ENCODE measurements around the gene AUTS2. TPM values are rescaled to one million over a fixed set of nuclear protein-coding genes. Genes with fewer than 3 reads are reported as not detected.
"Not testable (repeated sequence)": the region's sequence is repeated elsewhere in the genome, so short reads cannot be mapped to it uniquely, and the experiment has no call there.

The AUTS2 gene
- total RNA-seq, 1 experiment from 2014 or later = not detected

- Histone ChIP-seq H3K9me3 (replicated peaks) (no peaks in the 10 kb centered on the region), H3K4me3 (no peak overlapping the region), H3K27ac (no peak overlapping the region), H3K4me1 (replicated peaks) (no peaks in the 10 kb centered on the region), H3K27me3 (replicated peaks) (no peaks in the 10 kb centered on the region), H3K36me3 (no peaks in the 10 kb centered on the region)
- no peak for DNase-seq (ENCODE audit: low read depth in 1 of 2, low spot score in 2 of 2)
Observed at GRCh38 chr7:70349031-70349430, 750.8 kb downstream of the AUTS2 start.

- no peaks in the 10 kb centered on the region for H3K4me1 ChIP-seq (replicated peaks)
- H3K27ac ChIP-seq = no peak overlapping the region
- no peaks in the 10 kb centered on the region for H3K9me3 ChIP-seq (replicated peaks)
- DNase-seq (ENCODE audit: low read depth in 1 of 2, low spot score in 2 of 2) = no peak
- H3K36me3 ChIP-seq = no peaks in the 10 kb centered on the region
- no peak overlapping the region for H3K4me3 ChIP-seq
- no peaks in the 10 kb centered on the region for H3K27me3 ChIP-seq (replicated peaks)
Observed at GRCh38 chr7:70349819-70350218, 751.5 kb downstream of the AUTS2 start.

GRCh38 chr7:70352088-70352487, 753.8 kb downstream of the AUTS2 start:
- Histone ChIP-seq H3K9me3 (replicated peaks) (0 out of 2 replicates have a peak, but pooled peaks cover 2% of the 10 kb centered on the region), H3K4me1 (replicated peaks) (no peaks in the 10 kb centered on the region), H3K4me3 (no peak overlapping the region), H3K36me3 (no peaks in the 10 kb centered on the region), H3K27me3 (replicated peaks) (no peaks in the 10 kb centered on the region), H3K27ac (no peak overlapping the region)
- no peak for DNase-seq (ENCODE audit: low read depth in 1 of 2, low spot score in 2 of 2)

- DNase-seq (ENCODE audit: low read depth in 1 of 2, low spot score in 2 of 2) = no peak
- H3K9me3 ChIP-seq (replicated peaks) = 0 out of 2 replicates have a peak, but pooled peaks cover 2% of the 10 kb centered on the region
- no peak overlapping the region for H3K4me3 ChIP-seq
- no peaks in the 10 kb centered on the region for H3K27me3 ChIP-seq (replicated peaks)
- H3K4me1 ChIP-seq (replicated peaks) = no peaks in the 10 kb centered on the region
- no peaks in the 10 kb centered on the region for H3K36me3 ChIP-seq
- no peak overlapping the region for H3K27ac ChIP-seq
Observed at GRCh38 chr7:70352906-70353305, 754.6 kb downstream of the AUTS2 start.

- no peaks in the 10 kb centered on the region for H3K4me1 ChIP-seq (replicated peaks)
- H3K27ac ChIP-seq = no peak overlapping the region
- H3K36me3 ChIP-seq = no peaks in the 10 kb centered on the region
- H3K4me3 ChIP-seq = no peak overlapping the region
- H3K27me3 ChIP-seq (replicated peaks) = no peaks in the 10 kb centered on the region
- DNase-seq (ENCODE audit: low read depth in 1 of 2, low spot score in 2 of 2) = no peak
- H3K9me3 ChIP-seq (replicated peaks) = peaks cover 2% of the 10 kb centered on the region; the same call in 1 of the 2 replicates
Observed at GRCh38 chr7:70353330-70353945, 755.2 kb downstream of the AUTS2 start.

GRCh38 chr7:70353946-70354335, 755.7 kb downstream of the AUTS2 start:
- H3K9me3 ChIP-seq (replicated peaks) = peaks cover 2% of the 10 kb centered on the region; the same call in 1 of the 2 replicates
- H3K27ac ChIP-seq = no peak overlapping the region
- H3K4me1 ChIP-seq (replicated peaks) = no peaks in the 10 kb centered on the region
- H3K36me3 ChIP-seq = no peaks in the 10 kb centered on the region
- H3K4me3 ChIP-seq = no peak overlapping the region
- H3K27me3 ChIP-seq (replicated peaks) = no peaks in the 10 kb centered on the region
- no peak for DNase-seq (ENCODE audit: low read depth in 1 of 2, low spot score in 2 of 2)

- Histone ChIP-seq H3K36me3 (no peaks in the 10 kb centered on the region), H3K27me3 (replicated peaks) (no peaks in the 10 kb centered on the region), H3K4me1 (replicated peaks) (no peaks in the 10 kb centered on the region), H3K4me3 (no peak overlapping the region), H3K27ac (no peak overlapping the region), H3K9me3 (replicated peaks) (peaks cover 2% of the 10 kb centered on the region; the same call in 1 of the 2 replicates)
- DNase-seq (ENCODE audit: low read depth in 1 of 2, low spot score in 2 of 2) = no peak
Observed at GRCh38 chr7:70354409-70355169, 756.3 kb downstream of the AUTS2 start.

- Histone ChIP-seq H3K9me3 (replicated peaks) (peaks cover 2% of the 10 kb centered on the region; the same call in 1 of the 2 replicates), H3K36me3 (no peaks in the 10 kb centered on the region), H3K27me3 (replicated peaks) (no peaks in the 10 kb centered on the region), H3K4me1 (replicated peaks) (no peaks in the 10 kb centered on the region), H3K27ac (no peak overlapping the region), H3K4me3 (no peak overlapping the region)
- DNase-seq (ENCODE audit: low read depth in 1 of 2, low spot score in 2 of 2) = no peak
Observed at GRCh38 chr7:70355198-70356020, 757.1 kb downstream of the AUTS2 start.

- Histone ChIP-seq H3K27ac (no peak overlapping the region), H3K4me3 (no peak overlapping the region), H3K9me3 (replicated peaks) (peaks cover 2% of the 10 kb centered on the region; the same call in 1 of the 2 replicates), H3K36me3 (no peaks in the 10 kb centered on the region), H3K27me3 (replicated peaks) (no peaks in the 10 kb centered on the region), H3K4me1 (replicated peaks) (no peaks in the 10 kb centered on the region)
- no peak for DNase-seq (ENCODE audit: low read depth in 1 of 2, low spot score in 2 of 2)
Observed at GRCh38 chr7:70356085-70356786, 758.0 kb downstream of the AUTS2 start.

GRCh38 chr7:70356787-70357328, 758.6 kb downstream of the AUTS2 start:
- no peaks in the 10 kb centered on the region for H3K27me3 ChIP-seq (replicated peaks)
- no peak overlapping the region for H3K27ac ChIP-seq
- peaks cover 2% of the 10 kb centered on the region; the same call in 1 of the 2 replicates for H3K9me3 ChIP-seq (replicated peaks)
- no peak for DNase-seq (ENCODE audit: low read depth in 1 of 2, low spot score in 2 of 2)
- no peak overlapping the region for H3K4me3 ChIP-seq
- H3K4me1 ChIP-seq (replicated peaks) = no peaks in the 10 kb centered on the region
- H3K36me3 ChIP-seq = no peaks in the 10 kb centered on the region

- Histone ChIP-seq H3K4me3 (no peak overlapping the region), H3K9me3 (replicated peaks) (peaks cover 2% of the 10 kb centered on the region; the same call in 1 of the 2 replicates), H3K27ac (no peak overlapping the region), H3K4me1 (replicated peaks) (no peaks in the 10 kb centered on the region), H3K27me3 (replicated peaks) (no peaks in the 10 kb centered on the region), H3K36me3 (no peaks in the 10 kb centered on the region)
- DNase-seq (ENCODE audit: low read depth in 1 of 2, low spot score in 2 of 2) = no peak
Observed at GRCh38 chr7:70360557-70360956, 762.3 kb downstream of the AUTS2 start.

GRCh38 chr7:70361821-70362220, 763.5 kb downstream of the AUTS2 start:
- H3K4me3 ChIP-seq = no peak overlapping the region
- H3K27me3 ChIP-seq (replicated peaks) = no peaks in the 10 kb centered on the region
- no peaks in the 10 kb centered on the region; the same call in 1 of the 2 replicates for H3K9me3 ChIP-seq (replicated peaks)
- no peak overlapping the region for H3K27ac ChIP-seq
- no peaks in the 10 kb centered on the region for H3K36me3 ChIP-seq
- no peak for DNase-seq (ENCODE audit: low read depth in 1 of 2, low spot score in 2 of 2)
- no peaks in the 10 kb centered on the region for H3K4me1 ChIP-seq (replicated peaks)

- H3K27me3 ChIP-seq (replicated peaks); H3K4me1 ChIP-seq (replicated peaks); H3K36me3 ChIP-seq; DNase-seq (ENCODE audit: low read depth in 1 of 2, low spot score in 2 of 2); H3K4me3 ChIP-seq; H3K9me3 ChIP-seq (replicated peaks); H3K27ac ChIP-seq: not testable (repeated sequence)
Observed at GRCh38 chr7:70364393-70364792, 766.1 kb downstream of the AUTS2 start.

All from SJSA1 (cell line).